ENCODE results near the gene SLC24A3. TPM values are rescaled to one million over a fixed set of nuclear protein-coding genes. Genes with fewer than 3 reads are reported as not detected.

The SLC24A3 gene
- total RNA-seq, 1 experiment from 2014 or later = not detected

GRCh38 chr20:19172637-19173036, 39.8 kb upstream of the SLC24A3 start:
- no peak for ATAC-seq
- BruUV-seq (replicated peaks) = no TSS peak

GRCh38 chr20:19176470-19177052, 35.9 kb upstream of the SLC24A3 start:
- CTCF ChIA-PET = no interaction called here
- in situ Hi-C loops (cut with HindIII; ENCODE audit: low pct_unique_long_range_greater_than_20kb, low sequenced_read_pairs) = no loop called here
- POLR2A ChIA-PET = no interaction called here
- Histone ChIP-seq H3K9me3 (ENCODE audit: control insufficient read depth, insufficient read depth, low read depth, low read length) (no peaks in the 10 kb centered on the region), H3K4me3 (ENCODE audit: low read depth in 2 of 2, low read length in 2 of 2) (no peak overlapping the region), H3K4me1 (ENCODE audit: control insufficient read depth, insufficient read depth, low read length) (no peaks in the 10 kb centered on the region), H3K27ac (ENCODE audit: low read length) (no peak overlapping the region), H3K36me3 (ENCODE audit: control insufficient read depth, insufficient read depth, low read length) (no peaks in the 10 kb centered on the region), H3K27me3 (ENCODE audit: control insufficient read depth, insufficient read depth, low read length) (no peaks in the 10 kb centered on the region)
- intact Hi-C loops (cut with micrococcal nuclease; ENCODE audit: unreplicated experiment) = no loop called here
- DNase-seq (ENCODE audit: low read depth, low spot score) (no peak), ATAC-seq (no peak)
- TF ChIP-seq CTCF (IDR thresholded peaks at IDR 0.05) (no peak), SIN3A (IDR thresholded peaks at IDR 0.05; ENCODE audit: borderline replicate concordance, insufficient read depth, low read depth, low read length) (no peak), TCF7L2 (IDR thresholded peaks at IDR 0.05; ENCODE audit: low read depth, low read length) (no peak), REST (IDR thresholded peaks at IDR 0.05; ENCODE audit: insufficient read depth in 1 of 2, low read depth in 2 of 2, low read length in 1 of 2) (no peak)
- no TSS peak for BruUV-seq (replicated peaks)

More at GRCh38 chr20:19172637-19173036, 39.8 kb upstream of the SLC24A3 start:
- Histone ChIP-seq H3K4me1 (ENCODE audit: control insufficient read depth, insufficient read depth, low read length) (no peaks in the 10 kb centered on the region), H3K4me3 (ENCODE audit: low read depth in 2 of 2, low read length in 2 of 2) (no peak overlapping the region), H3K27me3 (ENCODE audit: control insufficient read depth, insufficient read depth, low read length) (no peaks in the 10 kb centered on the region), H3K27ac (ENCODE audit: low read length) (no peak overlapping the region), H3K36me3 (ENCODE audit: control insufficient read depth, insufficient read depth, low read length) (no peaks in the 10 kb centered on the region), H3K9me3 (ENCODE audit: control insufficient read depth, insufficient read depth, low read depth, low read length) (no peaks in the 10 kb centered on the region)
- CTCF ChIA-PET = no interaction called here
- intact Hi-C loops (cut with micrococcal nuclease; ENCODE audit: unreplicated experiment) = no loop called here
- TF ChIP-seq POLR2AphosphoS5 (IDR thresholded peaks at IDR 0.05; ENCODE audit: low read depth, low read length) (no peak), CTCF (IDR thresholded peaks at IDR 0.05) (no peak), REST (IDR thresholded peaks at IDR 0.05; ENCODE audit: insufficient read depth in 1 of 2, low read depth in 2 of 2, low read length in 1 of 2) (no peak)
- POLR2A ChIA-PET = no interaction called here
- DNase-seq (ENCODE audit: low read depth, low spot score) = no peak
- in situ Hi-C loops (cut with HindIII; ENCODE audit: low pct_unique_long_range_greater_than_20kb, low sequenced_read_pairs) = no loop called here

Measured in Panc1 (cell line).